ENCODE measurements around the gene LDLRAD1. TPM values are rescaled to one million over a fixed set of nuclear protein-coding genes. Genes with fewer than 3 reads are reported as not detected.
A peak's percentile ranks its signal among the peaks of the same experiment; 100 is the strongest.

The LDLRAD1 gene
- total and polyA plus RNA-seq, 2 of the 13 experiments (the other 11 are each of a cell fraction or from before 2014, with no cell fraction given), result 2.5 to 14.0 TPM

GRCh38 chr1:54052934-54053744 is 35.2 kb upstream of the LDLRAD1 start, which contains the start of the genes TCEANC2 and TMEM59 (continued):
- no peak for TF ChIP-seq ZFAT (CRISPR knock-in tag; conservative IDR thresholded peaks at IDR 0.05)
- no peak for TF ChIP-seq ZBTB8A (CRISPR knock-in tag; IDR thresholded peaks at IDR 0.05; ENCODE audit: borderline replicate concordance, low read depth)
- no peak for TF ChIP-seq ZNF382 (CRISPR knock-in tag; IDR thresholded peaks at IDR 0.05; ENCODE audit: borderline replicate concordance)
- TF ChIP-seq KAT2B (IDR thresholded peaks at IDR 0.05; ENCODE audit: borderline replicate concordance, low read depth, low read length), result no peak
- TF ChIP-seq ATF4 (CRISPR knock-in tag; IDR thresholded peaks at IDR 0.05), result peak in 1 of 2 experiments; percentile 35; a peak in 1 of 4 replicates
- TF ChIP-seq KAT8 (CRISPR knock-in tag; IDR thresholded peaks at IDR 0.05), result peak; percentile 84
- no peak for TF ChIP-seq ZNF644 (CRISPR knock-in tag; IDR thresholded peaks at IDR 0.05; ENCODE audit: low read depth)
- no peak for TF ChIP-seq RAD51 (IDR thresholded peaks at IDR 0.05; ENCODE audit: borderline replicate concordance)
- TF ChIP-seq TEAD2 (CRISPR knock-in tag; IDR thresholded peaks at IDR 0.05), result no peak
- no peak for TF ChIP-seq CENPBD1 (CRISPR knock-in tag; IDR thresholded peaks at IDR 0.05; ENCODE audit: borderline replicate concordance, low read depth)
- TF ChIP-seq, protein P1, sequence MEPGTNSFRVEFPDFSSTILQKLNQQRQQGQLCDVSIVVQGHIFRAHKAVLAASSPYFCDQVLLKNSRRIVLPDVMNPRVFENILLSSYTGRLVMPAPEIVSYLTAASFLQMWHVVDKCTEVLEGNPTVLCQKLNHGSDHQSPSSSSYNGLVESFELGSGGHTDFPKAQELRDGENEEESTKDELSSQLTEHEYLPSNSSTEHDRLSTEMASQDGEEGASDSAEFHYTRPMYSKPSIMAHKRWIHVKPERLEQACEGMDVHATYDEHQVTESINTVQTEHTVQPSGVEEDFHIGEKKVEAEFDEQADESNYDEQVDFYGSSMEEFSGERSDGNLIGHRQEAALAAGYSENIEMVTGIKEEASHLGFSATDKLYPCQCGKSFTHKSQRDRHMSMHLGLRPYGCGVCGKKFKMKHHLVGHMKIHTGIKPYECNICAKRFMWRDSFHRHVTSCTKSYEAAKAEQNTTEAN (CRISPR knock-in tag; conservative IDR thresholded peaks at IDR 0.05), result no peak
- no peak for TF ChIP-seq FOXO4 (CRISPR knock-in tag; conservative IDR thresholded peaks at IDR 0.05)
- no peak for TF ChIP-seq ZNF549 (CRISPR knock-in tag; IDR thresholded peaks at IDR 0.05)
- TF ChIP-seq RBM39 (IDR thresholded peaks at IDR 0.05; ENCODE audit: low read depth, low read length, poor library complexity, severe bottlenecking), result peak; percentile 37
- TF ChIP-seq ZNF124 (CRISPR knock-in tag; IDR thresholded peaks at IDR 0.05), result no peak; the same call in 1 of the 2 replicates
- TF ChIP-seq ZKSCAN8 (CRISPR knock-in tag; IDR thresholded peaks at IDR 0.05; ENCODE audit: borderline replicate concordance), result no peak; the same call in 1 of the 2 replicates
- no peak for TF ChIP-seq ZBTB2 (CRISPR knock-in tag; IDR thresholded peaks at IDR 0.05; ENCODE audit: low read depth)
- TF ChIP-seq ZNF24 (IDR thresholded peaks at IDR 0.05), result no peak
- peak; percentile 26; the same call in 1 of the 2 replicates for TF ChIP-seq ZNF776 (CRISPR knock-in tag; IDR thresholded peaks at IDR 0.05)
- TF ChIP-seq ZBTB7A (CRISPR knock-in tag; IDR thresholded peaks at IDR 0.05), result no peak
- no peak for TF ChIP-seq FIP1L1 (IDR thresholded peaks at IDR 0.05; ENCODE audit: borderline replicate concordance, insufficient read depth, low read depth, low read length)
- TF ChIP-seq MEIS1 (CRISPR knock-in tag; IDR thresholded peaks at IDR 0.05; ENCODE audit: borderline replicate concordance), result no peak; the same call in 1 of the 2 replicates

Data from HepG2 (cell line).